Adrenal gland (tissue), 12 donors: ENCODE results near the gene TRIAP1. TPM values are rescaled to one million over a fixed set of nuclear protein-coding genes. Genes with fewer than 3 reads are reported as not detected.
A peak's percentile ranks its signal among the peaks of the same experiment; 100 is the strongest.

Experiments used
- DNase-seq, 7 donors: peaks; one replicate each; pipeline ENCODE4 v3.0.0-alpha.2; 2019 to 2020
- H3K27ac ChIP-seq, 5 donors: fragments of 200-600 bp; sonication (generic) in 4 of 5; 1 replicate in 3 of 5; 2 replicates in 2 of 5; pipeline versions ENCODE4 v1.5.1 to v1.8.0; 2016 to 2020; ENCODE audit warnings: mild to moderate bottlenecking in 1 of 5
- H3K27me3 ChIP-seq: fragments of 200-600 bp; 2 replicates; pipeline ENCODE4 v1.8.0; 2021
- H3K36me3 ChIP-seq, 2 donors: fragments of 200-600 bp; replicated peaks in 1 of 2; 1 replicate in 1 of 2; 2 replicates in 1 of 2; pipeline versions ENCODE4 v1.5.1 to v1.8.0; 2018 to 2022
- H3K4me1 ChIP-seq, 2 donors: fragments of 200-600 bp; replicated peaks in 1 of 2; 1 replicate in 1 of 2; 2 replicates in 1 of 2; pipeline versions ENCODE4 v1.5.1 to v1.8.0; 2018 to 2021
- H3K4me3 ChIP-seq, 4 donors: fragments of 200-600 bp; sonication (generic) in 3 of 4; one replicate each; pipeline ENCODE4 v1.5.1; 2016 to 2018
- H3K9me3 ChIP-seq, 3 donors: fragments of 200-600 bp; sonication (generic) in 1 of 3; replicated peaks in 1 of 3; 1 replicate in 2 of 3; 2 replicates in 1 of 3; pipeline versions ENCODE4 v1.5.1 to v1.8.0; 2016 to 2021
- POLR2A ChIP-seq, 2 donors: fragments of 450-650 bp; IDR thresholded peaks; one replicate each; pipeline ENCODE4 v1.6.1; 2017; ENCODE audit warnings: antibody characterized with exemption in 2 of 2, mild to moderate bottlenecking in 2 of 2, moderate library complexity in 1 of 2
- WGBS, 4 donors: extraction: QIAGEN DNeasy Blood & Tissue Kit in 2 of 4; methylation state at CpG; one replicate each; pipeline versions ENCODE4 v1.1.5 to v1.1.7; 2013 to 2017; 5-methylcytosine and 5-hydroxymethylcytosine counted together
- intact Hi-C, 2 donors: fragments of 100-400 bp; cut with DNase I; formaldehyde crosslinking; loops; one replicate each; pipeline versions ENCODE4 v1.14.1 to v1.15.0; 2022 to 2023
- polyA plus RNA-seq, 3 donors: library from polyadenylated mRNA; stranded (reverse); fragments of 200-250 nt in 2 of 3; fragments of 350-450 nt in 1 of 3; fragmentation: Illumina TruSeq in 1 of 3; extraction: RNeasy Lipid Tissue Mini Kit (QIAGEN cat#74804) in 1 of 3; gene quantifications; one replicate each; pipeline ENCODE4 v1.2.3, GENCODE V29; 2013 to 2014
- total RNA-seq, 9 donors: library from RNA; depleted of rRNA in 4 of 9; stranded (reverse); fragments of >200 nt in 4 of 9; fragments of 120-200 nt in 1 of 9; fragmentation: NEBNext Ultra II Directional in 1 of 9; extraction: Animal tissue kit (Norgen Biotek cat#: 25700) in 1 of 9; gene quantifications; one replicate each; pipeline versions ENCODE4 v1.1.0 to v1.2.4, GENCODE V29; 2013 to 2023
- TF ChIP-seq, protein P1 (sequence below), 6 experiments: fragments of 450-650 bp in 4 of 6; fragments of 200-600 bp in 2 of 6; sonication (generic) in 1 of 6; IDR thresholded peaks; 1 replicate in 5 of 6; 2 replicates in 1 of 6; pipeline versions ENCODE4 v1.5.1 to v1.8.0; 2016 to 2021; ENCODE audit warnings: antibody characterized with exemption in 6 of 6, mild to moderate bottlenecking in 2 of 6, moderate library complexity in 1 of 6
- donor health status: healthy with polysubstance abuse.
- donor health status: Bipolar disorder and iron deficiency.
- donor health status: DM: yes; HTN: yes; CAD: no.
- donor health status: DM: no; HTN: no; CAD: no.
- donor health status: DM: no; HTN: no; CAD: no.
- donor health status: DM: yes; HTN: yes; CAD: no.

TRIAP1 gene
- total and polyA plus RNA-seq, 12 donors, result 8.2 to 53.5 (median 19.9) TPM

GRCh38 chr12:120403869-120404268 lies 42.3 kb downstream of the TRIAP1 start:
- no peaks in the 10 kb centered on the region for H3K27me3 ChIP-seq
- H3K36me3 ChIP-seq, result no peaks in the 10 kb centered on the region
- H3K9me3 ChIP-seq, result no peaks in the 10 kb centered on the region
- intact Hi-C loops, result no loop called here
- no peak for DNase-seq
- TF ChIP-seq, protein P1, sequence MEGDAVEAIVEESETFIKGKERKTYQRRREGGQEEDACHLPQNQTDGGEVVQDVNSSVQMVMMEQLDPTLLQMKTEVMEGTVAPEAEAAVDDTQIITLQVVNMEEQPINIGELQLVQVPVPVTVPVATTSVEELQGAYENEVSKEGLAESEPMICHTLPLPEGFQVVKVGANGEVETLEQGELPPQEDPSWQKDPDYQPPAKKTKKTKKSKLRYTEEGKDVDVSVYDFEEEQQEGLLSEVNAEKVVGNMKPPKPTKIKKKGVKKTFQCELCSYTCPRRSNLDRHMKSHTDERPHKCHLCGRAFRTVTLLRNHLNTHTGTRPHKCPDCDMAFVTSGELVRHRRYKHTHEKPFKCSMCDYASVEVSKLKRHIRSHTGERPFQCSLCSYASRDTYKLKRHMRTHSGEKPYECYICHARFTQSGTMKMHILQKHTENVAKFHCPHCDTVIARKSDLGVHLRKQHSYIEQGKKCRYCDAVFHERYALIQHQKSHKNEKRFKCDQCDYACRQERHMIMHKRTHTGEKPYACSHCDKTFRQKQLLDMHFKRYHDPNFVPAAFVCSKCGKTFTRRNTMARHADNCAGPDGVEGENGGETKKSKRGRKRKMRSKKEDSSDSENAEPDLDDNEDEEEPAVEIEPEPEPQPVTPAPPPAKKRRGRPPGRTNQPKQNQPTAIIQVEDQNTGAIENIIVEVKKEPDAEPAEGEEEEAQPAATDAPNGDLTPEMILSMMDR (IDR thresholded peaks at IDR 0.05), result no peak
- TF ChIP-seq POLR2A (IDR thresholded peaks at IDR 0.05), result no peak
- H3K4me1 ChIP-seq, result no peaks in the 10 kb centered on the region
- H3K27ac ChIP-seq, result no peak overlapping the region
- 70 to 85% (median 77%) methylated on average over 3 of the region's 3 CpGs for WGBS, 4 donors
- no peak overlapping the region for H3K4me3 ChIP-seq

GRCh38 chr12:120402217-120402616 lies 44.0 kb downstream of the TRIAP1 start:
- H3K4me3 ChIP-seq, result no peak overlapping the region
- 19 to 35% (median 27%) methylated on average over 12 to 13 of the region's 13 CpGs for WGBS, 4 donors
- H3K4me1 ChIP-seq, result no peaks in the 10 kb centered on the region
- peak overlapping the region in 1 of 5 donors; percentile 39 for H3K27ac ChIP-seq
- H3K36me3 ChIP-seq, result no peaks in the 10 kb centered on the region
- DNase-seq, result peak in 5 of 7 donors; percentile 44 to 58 (median 54)
- intact Hi-C loops, result no loop called here
- no peaks in the 10 kb centered on the region for H3K27me3 ChIP-seq
- no peak for TF ChIP-seq POLR2A (IDR thresholded peaks at IDR 0.05)
- TF ChIP-seq, protein P1 (IDR thresholded peaks at IDR 0.05), result no peak
- no peaks in the 10 kb centered on the region for H3K9me3 ChIP-seq

GRCh38 chr12:120399531-120399930 lies 46.7 kb downstream of the TRIAP1 start:
- Histone ChIP-seq H3K9me3 (no peaks in the 10 kb centered on the region), H3K4me1 (no peaks in the 10 kb centered on the region), H3K27ac (no peak overlapping the region), H3K4me3 (no peak overlapping the region), H3K27me3 (no peaks in the 10 kb centered on the region), H3K36me3 (no peaks in the 10 kb centered on the region)
- TF ChIP-seq, protein P1 (IDR thresholded peaks at IDR 0.05), result no peak
- TF ChIP-seq POLR2A (IDR thresholded peaks at IDR 0.05), result no peak
- intact Hi-C loops, result no loop called here
- no peak for DNase-seq
- WGBS, 4 donors, result 68 to 79% (median 69%) methylated on average over 5 of the region's 5 CpGs

DNA sequence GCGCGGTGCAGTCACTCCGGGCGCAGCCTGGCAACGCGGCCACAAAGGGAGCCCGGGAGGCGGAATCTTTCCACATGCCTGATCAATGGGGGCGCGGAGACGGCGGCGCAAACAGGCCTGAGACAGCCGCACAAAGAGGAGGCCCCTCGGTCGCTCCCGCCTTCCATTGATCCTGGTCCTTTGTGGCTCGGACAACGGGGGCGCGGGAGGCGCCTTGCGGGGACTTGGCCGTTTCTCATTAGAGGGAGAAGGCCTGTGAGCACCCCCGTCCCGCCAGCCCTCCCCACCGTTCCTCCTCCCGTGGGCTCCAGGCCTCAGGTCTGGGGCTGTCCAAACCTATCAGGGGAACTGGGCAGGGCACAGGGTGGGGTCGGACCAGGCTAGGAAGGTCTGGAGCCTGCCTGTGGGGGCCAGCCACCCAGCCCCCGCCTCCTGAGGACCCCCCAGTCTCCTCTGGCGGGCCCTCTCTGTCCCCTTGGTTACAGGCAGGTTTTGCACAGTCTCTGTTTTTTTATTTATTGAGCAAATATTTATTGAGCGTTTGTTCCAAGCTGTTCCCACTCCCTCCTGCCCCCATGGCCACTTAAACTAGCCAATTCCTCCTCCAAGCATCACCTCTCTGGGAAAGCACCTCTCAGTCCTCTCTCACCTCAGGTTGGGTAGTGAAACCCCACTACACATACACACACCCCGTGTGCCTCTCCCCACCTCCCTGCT lies 48.2 kb downstream of the TRIAP1 start:
- 61 to 78% (median 65%) methylated on average over 8 to 33 of the region's 33 CpGs for WGBS, 4 donors
- Histone ChIP-seq H3K9me3 (no peaks in the 10 kb centered on the region), H3K36me3 (no peaks in the 10 kb centered on the region), H3K27ac (no peak overlapping the region), H3K4me3 (no peak overlapping the region), H3K27me3 (no peaks in the 10 kb centered on the region), H3K4me1 (no peaks in the 10 kb centered on the region)
- DNase-seq, result no peak
- intact Hi-C loops, result no loop called here
- TF ChIP-seq POLR2A (IDR thresholded peaks at IDR 0.05), result no peak
- TF ChIP-seq, protein P1 (IDR thresholded peaks at IDR 0.05), result no peak
